ENCODE results near the gene KCNH2.

Gene KCNH2

DNA sequence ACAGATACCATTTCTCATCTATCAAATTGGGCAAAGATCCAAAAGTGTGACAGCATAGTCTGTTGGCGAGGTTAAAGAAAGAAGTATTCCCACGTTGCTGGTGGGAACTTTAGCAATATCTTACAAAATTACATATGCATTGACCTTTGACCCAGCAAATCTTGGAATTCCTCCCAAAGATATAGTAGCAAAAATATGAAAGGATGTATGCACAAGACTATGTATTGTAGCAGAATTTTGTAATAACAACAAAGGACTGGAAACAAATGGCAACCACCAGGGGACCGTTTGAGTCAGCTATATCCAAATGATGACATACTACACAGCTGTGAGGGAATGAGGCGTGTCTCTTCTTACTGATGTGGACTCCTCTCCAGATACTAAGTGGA is 50.2 kb downstream of the KCNH2 start:
- DNase-seq (ENCODE audit: extremely low read depth, low read depth), result no peak
- TF ChIP-seq, protein P1, sequence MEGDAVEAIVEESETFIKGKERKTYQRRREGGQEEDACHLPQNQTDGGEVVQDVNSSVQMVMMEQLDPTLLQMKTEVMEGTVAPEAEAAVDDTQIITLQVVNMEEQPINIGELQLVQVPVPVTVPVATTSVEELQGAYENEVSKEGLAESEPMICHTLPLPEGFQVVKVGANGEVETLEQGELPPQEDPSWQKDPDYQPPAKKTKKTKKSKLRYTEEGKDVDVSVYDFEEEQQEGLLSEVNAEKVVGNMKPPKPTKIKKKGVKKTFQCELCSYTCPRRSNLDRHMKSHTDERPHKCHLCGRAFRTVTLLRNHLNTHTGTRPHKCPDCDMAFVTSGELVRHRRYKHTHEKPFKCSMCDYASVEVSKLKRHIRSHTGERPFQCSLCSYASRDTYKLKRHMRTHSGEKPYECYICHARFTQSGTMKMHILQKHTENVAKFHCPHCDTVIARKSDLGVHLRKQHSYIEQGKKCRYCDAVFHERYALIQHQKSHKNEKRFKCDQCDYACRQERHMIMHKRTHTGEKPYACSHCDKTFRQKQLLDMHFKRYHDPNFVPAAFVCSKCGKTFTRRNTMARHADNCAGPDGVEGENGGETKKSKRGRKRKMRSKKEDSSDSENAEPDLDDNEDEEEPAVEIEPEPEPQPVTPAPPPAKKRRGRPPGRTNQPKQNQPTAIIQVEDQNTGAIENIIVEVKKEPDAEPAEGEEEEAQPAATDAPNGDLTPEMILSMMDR (IDR thresholded peaks at IDR 0.05; ENCODE audit: low read depth, low read length), result no peak

DNA sequence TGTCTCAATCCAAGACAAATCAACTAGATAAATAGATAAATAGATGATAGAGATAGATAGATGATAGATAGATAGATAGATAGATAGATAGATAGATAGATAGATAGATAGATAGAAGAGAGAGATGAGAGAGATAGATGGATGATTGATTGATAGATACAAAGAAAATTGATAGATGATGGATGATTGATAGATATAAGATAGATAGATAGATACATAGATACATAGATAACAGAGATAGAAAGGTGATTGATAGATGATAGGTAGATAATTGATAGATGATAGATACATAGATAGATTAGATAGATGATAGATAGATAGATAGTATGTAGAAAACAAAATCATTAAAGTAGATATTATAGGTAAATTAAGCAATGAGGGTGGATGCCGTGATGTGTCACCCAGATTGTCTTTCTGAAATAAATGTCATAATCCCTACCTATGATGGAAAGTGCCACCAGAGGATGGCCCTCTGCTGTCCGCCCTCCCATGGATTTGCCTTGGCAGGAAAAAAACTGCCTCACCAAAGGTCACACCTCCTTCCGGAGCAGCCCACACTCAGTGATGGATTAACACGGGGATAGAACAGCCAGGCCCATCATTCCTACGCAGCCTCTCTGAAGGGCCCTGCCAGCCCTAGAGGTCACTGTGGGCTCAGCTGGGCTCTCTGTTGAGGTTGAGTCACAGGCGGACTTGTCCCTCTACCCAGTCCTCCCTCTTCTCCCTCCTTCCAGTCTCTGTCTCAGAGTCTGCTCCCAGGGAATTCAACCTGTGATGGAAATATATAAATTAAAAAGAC is 50.8 kb downstream of the KCNH2 start:
- no peak for DNase-seq (ENCODE audit: extremely low read depth, low read depth)
- TF ChIP-seq, protein P1 (IDR thresholded peaks at IDR 0.05; ENCODE audit: low read depth, low read length), result no peak

DNA sequence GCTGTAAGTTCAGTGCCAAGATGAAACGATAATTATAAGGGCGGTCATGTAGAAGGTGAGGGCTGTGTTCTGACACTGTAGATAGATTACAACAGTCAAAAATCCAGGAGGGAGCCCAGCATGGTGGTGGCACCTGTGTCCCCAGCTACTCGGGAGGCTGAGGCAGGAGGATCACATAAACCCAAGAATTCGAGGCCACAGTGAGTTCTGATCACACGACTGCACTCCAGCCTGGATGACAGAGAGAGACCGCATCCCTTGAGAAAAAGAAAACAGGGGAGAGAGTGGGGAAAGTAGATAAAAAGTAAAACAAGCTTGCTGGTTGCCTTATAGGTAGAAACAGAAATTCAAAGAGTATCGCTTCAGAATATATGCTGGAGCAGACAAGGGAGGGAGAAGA is 52.1 kb downstream of the KCNH2 start:
- no peak for DNase-seq (ENCODE audit: extremely low read depth, low read depth)
- TF ChIP-seq, protein P1 (IDR thresholded peaks at IDR 0.05; ENCODE audit: low read depth, low read length), result no peak

DNA sequence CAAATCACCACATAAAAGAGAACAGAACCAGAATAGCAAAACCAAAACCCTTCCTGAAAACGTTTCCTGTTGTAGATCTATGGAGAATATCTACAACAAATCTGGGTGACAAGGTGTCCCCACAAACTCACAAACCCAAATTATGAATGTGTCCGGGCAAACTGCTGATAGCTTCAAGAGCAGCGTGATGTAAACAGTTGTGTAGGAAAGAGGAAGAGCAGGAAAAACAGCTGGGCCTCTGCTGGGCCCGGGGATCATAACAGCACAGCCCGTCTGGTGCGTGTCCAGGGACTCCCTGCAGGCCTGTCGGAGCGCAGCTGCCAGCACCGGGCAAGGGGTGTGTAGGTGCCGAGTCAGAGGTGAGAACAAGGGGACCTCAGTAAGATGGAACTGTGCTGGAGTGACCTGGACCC is 53.7 kb downstream of the KCNH2 start:
- no peak for DNase-seq (ENCODE audit: extremely low read depth, low read depth)
- TF ChIP-seq, protein P1 (IDR thresholded peaks at IDR 0.05; ENCODE audit: low read depth, low read length), result no peak

DNA sequence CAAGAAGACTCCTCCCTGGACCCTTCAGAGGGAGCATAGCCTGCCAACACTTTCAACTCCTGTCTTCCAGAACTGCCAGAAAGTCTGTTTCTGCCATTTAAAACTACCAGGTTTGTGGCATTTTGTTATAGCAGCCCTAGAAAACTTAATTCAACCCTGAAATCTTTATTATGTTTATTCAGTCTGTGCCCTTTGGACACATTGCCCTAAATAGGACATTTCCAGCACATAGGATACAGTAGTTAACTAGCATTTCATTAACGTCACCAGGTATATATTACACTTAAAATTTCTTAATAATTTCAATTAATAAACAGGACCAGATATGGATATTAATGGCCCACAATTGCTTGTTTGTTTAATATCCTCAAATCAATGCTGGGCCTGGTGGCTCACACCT is 54.3 kb downstream of the KCNH2 start:
- no peak for DNase-seq (ENCODE audit: extremely low read depth, low read depth)
- TF ChIP-seq, protein P1 (IDR thresholded peaks at IDR 0.05; ENCODE audit: low read depth, low read length), result no peak

DNA sequence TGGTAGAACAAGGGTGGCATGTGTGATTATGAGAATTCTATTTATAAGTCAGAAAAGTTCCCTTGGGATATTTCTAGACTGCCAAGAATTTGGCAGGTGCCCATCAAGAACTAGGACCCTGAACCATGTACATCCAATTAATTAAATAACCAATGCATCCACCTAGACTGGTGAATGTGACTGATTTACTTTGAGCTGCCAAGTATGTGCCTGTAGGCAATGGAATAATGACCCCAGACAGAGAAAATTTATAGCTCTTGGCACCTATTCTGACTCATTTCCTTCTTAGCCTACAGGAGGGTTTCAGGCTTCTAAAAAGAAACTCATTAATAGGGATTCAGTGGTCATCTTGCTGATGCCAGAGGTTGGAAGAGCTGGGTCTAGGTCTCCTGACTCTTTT is 54.9 kb downstream of the KCNH2 start:
- DNase-seq (ENCODE audit: extremely low read depth, low read depth), result no peak
- TF ChIP-seq, protein P1 (IDR thresholded peaks at IDR 0.05; ENCODE audit: low read depth, low read length), result no peak

DNA sequence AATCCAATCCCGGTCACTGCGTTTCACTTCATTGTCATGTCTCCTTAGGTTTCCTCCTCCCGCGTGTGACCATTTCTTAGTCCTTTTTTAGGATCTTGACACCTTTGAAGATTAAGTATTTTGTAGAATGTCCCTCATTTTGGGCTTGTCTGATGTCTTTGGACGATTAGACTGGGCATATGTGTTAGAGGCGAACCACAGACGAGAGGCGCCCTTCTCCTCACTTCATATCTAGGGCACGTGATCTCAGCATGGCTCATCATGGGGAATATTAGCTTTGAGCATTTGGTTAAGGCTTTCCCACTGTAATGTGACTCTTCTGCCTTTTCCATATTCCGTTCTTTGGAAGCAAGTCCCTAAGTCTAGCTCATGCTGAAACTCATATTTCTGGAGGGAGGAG is 59.0 kb downstream of the KCNH2 start:
- no peak for DNase-seq (ENCODE audit: extremely low read depth, low read depth)
- TF ChIP-seq, protein P1 (IDR thresholded peaks at IDR 0.05; ENCODE audit: low read depth, low read length), result no peak

Data from AG09319 (cell line).